GM12878 (cell line): ENCODE measurements around the gene FAM181B. TPM values are rescaled to one million over a fixed set of nuclear protein-coding genes. Genes with fewer than 3 reads are reported as not detected.

Source experiments
- ATAC-seq: fragments of 200-7000 bp; cut with Tn5 transposase; 3 replicates; pipeline ENCODE4 v1.9.1; 2020; ENCODE audit warnings: mild to moderate bottlenecking, moderate library complexity
- BruUV-seq: library from RNA; stranded (reverse); fragments of 400-500 nt; replicated peaks from 2 replicates; lab custom pipeline; 2021; lab: Mats Ljungman, UMichigan
- CTCF ChIA-PET: fragments of 300-600 bp; sonication (Branson Sonifier 250); formaldehyde crosslinking; extraction: SDS; loops from one replicate; lab custom pipeline; 2021; ENCODE audit warnings: inconsistent platforms; lab: Yijun Ruan, JAX
- POLR2A ChIA-PET: fragments of 350-600 bp; formaldehyde crosslinking; extraction: SDS; loops from one replicate; lab custom pipeline; 2021; ENCODE audit warnings: inconsistent platforms; lab: Charles Lee
- RAD21 ChIA-PET: fragments of 300-600 bp; sonication (Branson Sonifier 250); formaldehyde crosslinking; loops from one replicate; lab custom pipeline; 2023; ENCODE audit warnings: antibody characterized with exemption; ENCODE audit not compliant: unreplicated experiment; lab: Charles Lee
- SMC1A ChIA-PET: fragments of 300-600 bp; sonication (Branson Sonifier 250); formaldehyde crosslinking; loops from one replicate; lab custom pipeline; 2023; ENCODE audit not compliant: unreplicated experiment, uncharacterized antibody; lab: Charles Lee
- DNase-seq: peaks from one replicate; pipeline ENCODE4 v3.0.0-alpha.2; 2011; ENCODE audit warnings: low read depth, low spot score
- FAIRE-seq: peaks from 3 replicates; lab custom pipeline; 2011; peaks lifted over from hg19 to GRCh38; lab: Jason Lieb, UNC
- H2AFZ ChIP-seq: 2 replicates; pipeline ENCODE4 v1.6.0; 2011; ENCODE audit warnings: low read depth, low read length, control low read depth; ENCODE audit not compliant: control insufficient read depth
- H3K27ac ChIP-seq: 2 replicates; pipeline ENCODE4 v1.5.1; 2011; ENCODE audit warnings: control low read depth; ENCODE audit not compliant: control insufficient read depth, insufficient read depth
- H3K27me3 ChIP-seq, 2 experiments: replicated peaks in 1 of 2; 2 replicates each; pipeline versions ENCODE4 v1.6.0 to v1.6.1; 2011; ENCODE audit warnings: low read length in 1 of 2; ENCODE audit not compliant: control insufficient read depth in 2 of 2, insufficient read depth in 2 of 2
- H3K36me3 ChIP-seq, 2 experiments: 2 replicates each; pipeline ENCODE4 v1.5.1; 2011; ENCODE audit warnings: low read length in 1 of 2; ENCODE audit not compliant: control insufficient read depth in 2 of 2, insufficient read depth in 2 of 2
- H3K4me1 ChIP-seq: 2 replicates; pipeline ENCODE4 v1.6.1; 2011; ENCODE audit warnings: mild to moderate bottlenecking, low read length, moderate library complexity, mixed read lengths; ENCODE audit not compliant: control insufficient read depth, insufficient read depth
- H3K4me2 ChIP-seq: 2 replicates; pipeline ENCODE4 v1.6.0; 2011; ENCODE audit warnings: control low read depth; ENCODE audit not compliant: control insufficient read depth, insufficient read depth
- H3K4me3 ChIP-seq: fragments of 200-600 bp; sonication (generic); 2 replicates; pipeline ENCODE4 v1.5.1; 2016
- H3K79me2 ChIP-seq: 2 replicates; pipeline ENCODE4 v1.6.0; 2011; ENCODE audit warnings: low read length; ENCODE audit not compliant: control insufficient read depth, insufficient read depth
- H3K9ac ChIP-seq: 2 replicates; pipeline ENCODE4 v1.8.0; 2011; ENCODE audit warnings: low read length, control low read depth, mixed read lengths; ENCODE audit not compliant: control insufficient read depth, insufficient read depth
- H3K9me3 ChIP-seq: replicated peaks from 3 replicates; pipeline ENCODE4 v1.5.1; 2011; ENCODE audit warnings: mild to moderate bottlenecking, low read length; ENCODE audit not compliant: control insufficient read depth, insufficient read depth
- H4K20me1 ChIP-seq: 2 replicates; pipeline ENCODE4 v1.6.0; 2011; ENCODE audit not compliant: control insufficient read depth, insufficient read depth
- BCL3 ChIP-seq: IDR thresholded peaks from 2 replicates; pipeline ENCODE4 v1.6.1; 2011; ENCODE audit warnings: borderline replicate concordance, low read depth, mild to moderate bottlenecking, moderate library complexity, low read length; ENCODE audit not compliant: insufficient read depth, poor library complexity, severe bottlenecking
- BRCA1 ChIP-seq: IDR thresholded peaks from 2 replicates; pipeline ENCODE4 v1.6.1; 2011; ENCODE audit warnings: low read depth, low read length, improper control_type of control experiment
- CEBPZ ChIP-seq: fragments of 150-350 bp; IDR thresholded peaks from 2 replicates; pipeline ENCODE4 v1.6.1; 2016; ENCODE audit warnings: low read depth, low read length
- CHD4 ChIP-seq: fragments of 200-600 bp; sonication (generic); IDR thresholded peaks from 2 replicates; pipeline ENCODE4 v1.6.1; 2016; ENCODE audit warnings: mild to moderate bottlenecking
- FOS ChIP-seq: IDR thresholded peaks from 3 replicates; pipeline ENCODE4 v1.6.1; 2011; ENCODE audit warnings: borderline replicate concordance; ENCODE audit not compliant: insufficient read length; ENCODE audit errors: extremely low read depth
- HSF1 ChIP-seq: fragments of 150-350 bp; IDR thresholded peaks from 2 replicates; pipeline ENCODE4 v1.6.1; 2014; ENCODE audit warnings: mild to moderate bottlenecking, low read depth, low read length
- IRF5 ChIP-seq: fragments of 450-650 bp; IDR thresholded peaks from 2 replicates; pipeline ENCODE4 v1.6.1; 2017; ENCODE audit warnings: borderline replicate concordance
- KAT2A ChIP-seq: conservative IDR thresholded peaks from 2 replicates; pipeline ENCODE4 v1.6.1; 2011; ENCODE audit warnings: low read depth, low read length; ENCODE audit not compliant: control insufficient read depth
- KDM1A ChIP-seq: fragments of 200-600 bp; sonication (generic); IDR thresholded peaks from 2 replicates; pipeline ENCODE4 v1.6.1; 2016; ENCODE audit warnings: borderline replicate concordance
- MEF2B ChIP-seq: fragments of 450-650 bp; IDR thresholded peaks from 2 replicates; pipeline ENCODE4 v1.6.1; 2018; ENCODE audit warnings: mild to moderate bottlenecking, moderate library complexity; ENCODE audit not compliant: partially characterized antibody, poor library complexity, severe bottlenecking
- NR2C2 ChIP-seq: IDR thresholded peaks from 2 replicates; pipeline ENCODE4 v1.6.1; 2011; ENCODE audit warnings: borderline replicate concordance, low read depth; ENCODE audit not compliant: control insufficient read depth, insufficient read length
- PAX8 ChIP-seq: fragments of 450-650 bp; IDR thresholded peaks from 2 replicates; pipeline ENCODE4 v1.6.1; 2017; ENCODE audit warnings: mild to moderate bottlenecking, moderate library complexity
- PKNOX1 ChIP-seq: fragments of 450-650 bp; IDR thresholded peaks from 2 replicates; pipeline ENCODE4 v1.6.1; 2016; ENCODE audit warnings: mild to moderate bottlenecking
- RUNX3 ChIP-seq: IDR thresholded peaks from 2 replicates; pipeline ENCODE4 v1.6.1; 2012; ENCODE audit warnings: low read length, inconsistent platforms
- WGBS: methylation state at CpG from one replicate; pipeline ENCODE4 v1.1.6; 2016; ENCODE audit warnings: low lambda C conversion rate; ENCODE audit not compliant: insufficient replicate concordance, insufficient coverage; ENCODE audit errors: missing lambda C conversion rate; 5-methylcytosine and 5-hydroxymethylcytosine counted together
- in situ Hi-C: fragments of 300-500 bp; cut with MboI; formaldehyde crosslinking; loops from 9 replicates; pipeline ENCODE4 v1.14.3; 2018; ENCODE audit warnings: mixed read lengths
- intact Hi-C: fragments of 100-400 bp; cut with micrococcal nuclease; formaldehyde crosslinking; loops from one replicate; pipeline ENCODE4 v1.14.2; 2022; ENCODE audit not compliant: unreplicated experiment
- polyA plus RNA-seq, 11 experiments: library from polyadenylated mRNA; depleted of rRNA in 4 of 11; unstranded in 6 of 11; stranded (reverse) in 5 of 11; fragments of >200 nt; fragmentation: Nextera tagmentation in 4 of 11; fragmentation: Illumina TruSeq in 1 of 11; extraction: Ambion mirVana in 4 of 11; extraction: Trizol in 1 of 11; gene quantifications; 1 replicate in 1 of 11; 2 replicates in 10 of 11; pipeline versions ENCODE4 v1.2.1 to v1.2.3, GENCODE V29; 2011 to 2016; ENCODE audit warnings: inconsistent platforms in 2 of 11, missing spikeins in 2 of 11, low read depth in 1 of 11
- total RNA-seq, 4 experiments: library from RNA; depleted of rRNA in 3 of 4; stranded (reverse); fragments of >200 nt in 3 of 4; fragmentation: Illumina TruSeq in 1 of 4; extraction: Trizol in 1 of 4; gene quantifications; 2 replicates each; pipeline versions ENCODE4 v1.2.1 to v1.2.3, GENCODE V29; 2013 to 2021

Gene FAM181B
- total and polyA plus RNA-seq, 10 of the 15 experiments (the other 5 are each of a cell fraction or from before 2014, with no cell fraction given): not detected

GRCh38 chr11:82683029-82683428 lies 50.6 kb downstream of the FAM181B start:
- in situ Hi-C loops: no loop called here
- no peak for FAIRE-seq
- H3K79me2 ChIP-seq: no peaks in the 10 kb centered on the region
- 28% methylated on average over 5 of the region's 5 CpGs for WGBS
- H3K4me3 ChIP-seq: no peak overlapping the region
- DNase-seq: no peak
- POLR2A ChIA-PET: no interaction called here
- RAD21 ChIA-PET: interaction anchor here (0.8 kb wide), 1 partner anchor 12 kb away, joined by 3 read pairs; no protein-coding TSS in a partner anchor
- H3K9ac ChIP-seq: no peak overlapping the region
- no peaks in the 10 kb centered on the region for H3K4me1 ChIP-seq
- SMC1A ChIA-PET: interaction anchor here (0.6 to 1.8 kb wide), 6 partner anchors 12 to 1983 kb away, joined by 3 to 4 read pairs (median 3); no protein-coding TSS in a partner anchor
- intact Hi-C loops: loop anchor here (5.0 kb wide), 1 partner anchor 186 kb away; no protein-coding TSS in a partner anchor
- TF ChIP-seq BCL3: no peak
- TF ChIP-seq NR2C2: no peak
- TF ChIP-seq KDM1A: no peak
- no peak for TF ChIP-seq FOS
- TF ChIP-seq PKNOX1: no peak
- no peak for TF ChIP-seq MEF2B
- TF ChIP-seq CEBPZ: no peak
- no peak for TF ChIP-seq KAT2A
- TF ChIP-seq CHD4: no peak
- no peak for TF ChIP-seq HSF1
- no peak for TF ChIP-seq RUNX3
- no peak for TF ChIP-seq PAX8
- no peak for TF ChIP-seq IRF5
- TF ChIP-seq BRCA1: no peak
- TF ChIP-seq, all 136 proteins: peak for 0
- Histone ChIP-seq H3K9me3 (no peaks in the 10 kb centered on the region; the same call in 2 of the 3 replicates), H3K27me3 (no peaks in the 10 kb centered on the region; a peak in 1 of 4 replicates), H3K36me3 (no peaks in the 10 kb centered on the region), H3K4me2 (no peak overlapping the region), H2AFZ (no peak overlapping the region), H3K27ac (no peak overlapping the region), H4K20me1 (no peaks in the 10 kb centered on the region)
- CTCF ChIA-PET: interaction anchor here (1.5 to 5.0 kb wide), 4 partner anchors 13 to 187 kb away, joined by 4 to 28 read pairs (median 9); no protein-coding TSS in a partner anchor
- ATAC-seq: peak; percentile 62
- BruUV-seq: no TSS peak
